ENCODE data around the gene TLX2. TPM values are rescaled to one million over a fixed set of nuclear protein-coding genes. Genes with fewer than 3 reads are reported as not detected.
A peak's percentile ranks its signal among the peaks of the same experiment; 100 is the strongest.

The TLX2 gene
- total and polyA plus RNA-seq, 2 donors (not counting 3 experiments of a cell fraction or from before 2014, with no cell fraction given) = not detected

DNA sequence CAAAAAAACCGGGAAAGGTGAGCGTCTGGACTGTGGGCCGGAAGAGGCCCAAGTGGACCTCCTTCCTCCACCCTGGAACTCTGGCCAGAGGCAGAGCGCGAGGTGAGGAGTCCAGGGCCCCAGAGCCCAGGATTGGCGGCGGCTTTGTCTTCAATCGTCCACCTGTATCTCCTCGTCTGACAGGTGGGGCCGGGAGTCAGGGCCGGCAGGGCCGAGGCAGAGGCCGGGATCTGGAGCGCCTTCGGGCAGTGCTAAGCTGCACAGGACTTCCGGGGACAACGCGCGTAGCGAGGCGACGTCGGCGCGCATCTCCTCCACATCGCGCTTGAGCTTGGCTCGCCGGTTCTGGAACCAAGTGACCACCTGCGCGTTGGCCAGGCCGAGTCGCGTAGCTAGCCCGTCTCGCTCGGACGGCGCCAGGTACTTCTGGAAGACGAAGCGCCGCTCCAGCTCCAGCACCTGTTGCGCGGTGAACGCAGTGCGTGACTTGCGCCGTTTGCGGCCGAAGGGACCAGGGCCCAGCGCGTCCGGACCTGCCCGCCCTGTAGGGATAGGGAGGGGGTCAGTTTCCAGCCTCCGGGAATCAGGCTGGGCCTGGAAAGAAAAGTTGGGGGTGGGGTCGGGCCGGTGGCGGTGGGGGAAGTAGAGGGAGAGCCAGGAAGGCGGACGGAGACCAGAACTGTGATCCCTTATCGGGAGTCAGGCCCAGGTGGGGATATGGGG lies 16.3 kb upstream of the TLX2 start:
- BruUV-seq (replicated peaks) = no TSS peak
- no peak overlapping the region for H2AFZ ChIP-seq (ENCODE audit: low read depth, low read length)
- H3K4me3 ChIP-seq (replicated peaks in 1 of 3; ENCODE audit: insufficient read depth in 1 of 3, low read depth in 1 of 3, low read length in 3 of 3) = peak overlapping the region in 1 of 3 experiments; percentile 18
- no peaks in the 10 kb centered on the region for H4K20me1 ChIP-seq (replicated peaks; ENCODE audit: control insufficient read depth, extremely low read depth, insufficient read depth, low read length)
- peaks cover 0 to 1% of the 10 kb centered on the region in 2 experiments for H3K36me3 ChIP-seq (ENCODE audit: control insufficient read depth in 2 of 2, extremely low read depth in 1 of 2, insufficient read depth in 2 of 2, low read length in 2 of 2)
- dilution Hi-C loops (cut with MboI; ENCODE audit: extremely low pct_ligation_motif_present, low sequenced_read_pairs) = no loop called here
- no peak overlapping the region for H3K9ac ChIP-seq (replicated peaks; ENCODE audit: extremely low read depth, insufficient read depth, low read length)
- no peaks in the 10 kb centered on the region for H3K79me2 ChIP-seq (ENCODE audit: control insufficient read depth, insufficient read depth, low read length)
- DNase-seq (ENCODE audit: low read depth, low spot score) (no peak), FAIRE-seq (no peak)
- H3K27ac ChIP-seq (ENCODE audit: insufficient read depth, low read depth, low read length) = no peak overlapping the region
- H3K9me1 ChIP-seq (replicated peaks; ENCODE audit: control insufficient read depth, extremely low read depth, insufficient read depth, low read length) = no peaks in the 10 kb centered on the region
- peaks cover 31% of the 10 kb centered on the region for H3K4me1 ChIP-seq (ENCODE audit: control insufficient read depth, extremely low read depth, insufficient read depth, low read length)
- peak overlapping the region; percentile 50 for H3K4me2 ChIP-seq (ENCODE audit: insufficient read depth, low read length)
- intact Hi-C loops (cut with micrococcal nuclease) = loop anchor here (1.0 to 5.0 kb wide), 2 partner anchors 15 to 34 kb away; partner anchors contain the start of gene TTC31
- H3K27me3 ChIP-seq (ENCODE audit: control insufficient read depth in 2 of 2, insufficient read depth in 2 of 2, low read length in 2 of 2) = peaks cover 23 to 40% of the 10 kb centered on the region in 2 experiments
- CTCF ChIA-PET = interaction anchor here (1.4 to 2.6 kb wide), 2 partner anchors 9 to 14 kb away, joined by 3 to 6 read pairs; partner anchors contain the start of genes CCDC142 and TTC31
- TF ChIP-seq, protein P1, sequence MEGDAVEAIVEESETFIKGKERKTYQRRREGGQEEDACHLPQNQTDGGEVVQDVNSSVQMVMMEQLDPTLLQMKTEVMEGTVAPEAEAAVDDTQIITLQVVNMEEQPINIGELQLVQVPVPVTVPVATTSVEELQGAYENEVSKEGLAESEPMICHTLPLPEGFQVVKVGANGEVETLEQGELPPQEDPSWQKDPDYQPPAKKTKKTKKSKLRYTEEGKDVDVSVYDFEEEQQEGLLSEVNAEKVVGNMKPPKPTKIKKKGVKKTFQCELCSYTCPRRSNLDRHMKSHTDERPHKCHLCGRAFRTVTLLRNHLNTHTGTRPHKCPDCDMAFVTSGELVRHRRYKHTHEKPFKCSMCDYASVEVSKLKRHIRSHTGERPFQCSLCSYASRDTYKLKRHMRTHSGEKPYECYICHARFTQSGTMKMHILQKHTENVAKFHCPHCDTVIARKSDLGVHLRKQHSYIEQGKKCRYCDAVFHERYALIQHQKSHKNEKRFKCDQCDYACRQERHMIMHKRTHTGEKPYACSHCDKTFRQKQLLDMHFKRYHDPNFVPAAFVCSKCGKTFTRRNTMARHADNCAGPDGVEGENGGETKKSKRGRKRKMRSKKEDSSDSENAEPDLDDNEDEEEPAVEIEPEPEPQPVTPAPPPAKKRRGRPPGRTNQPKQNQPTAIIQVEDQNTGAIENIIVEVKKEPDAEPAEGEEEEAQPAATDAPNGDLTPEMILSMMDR (IDR thresholded peaks at IDR 0.05; ENCODE audit: extremely low read depth in 1 of 2, insufficient read depth in 1 of 2, low read depth in 1 of 2, low read length in 2 of 2) = no peak
- peak; percentile 5 for TF ChIP-seq EZH2 (IDR thresholded peaks at IDR 0.05; ENCODE audit: borderline replicate concordance, low read depth, low read length, severe bottlenecking)
- POLR2A ChIA-PET = no interaction called here
- H3K9me3 ChIP-seq (replicated peaks; ENCODE audit: control insufficient read depth, insufficient read depth, low read length) = no peaks in the 10 kb centered on the region
